Measurements from ENCODE around the gene FAHD2B.

DNA sequence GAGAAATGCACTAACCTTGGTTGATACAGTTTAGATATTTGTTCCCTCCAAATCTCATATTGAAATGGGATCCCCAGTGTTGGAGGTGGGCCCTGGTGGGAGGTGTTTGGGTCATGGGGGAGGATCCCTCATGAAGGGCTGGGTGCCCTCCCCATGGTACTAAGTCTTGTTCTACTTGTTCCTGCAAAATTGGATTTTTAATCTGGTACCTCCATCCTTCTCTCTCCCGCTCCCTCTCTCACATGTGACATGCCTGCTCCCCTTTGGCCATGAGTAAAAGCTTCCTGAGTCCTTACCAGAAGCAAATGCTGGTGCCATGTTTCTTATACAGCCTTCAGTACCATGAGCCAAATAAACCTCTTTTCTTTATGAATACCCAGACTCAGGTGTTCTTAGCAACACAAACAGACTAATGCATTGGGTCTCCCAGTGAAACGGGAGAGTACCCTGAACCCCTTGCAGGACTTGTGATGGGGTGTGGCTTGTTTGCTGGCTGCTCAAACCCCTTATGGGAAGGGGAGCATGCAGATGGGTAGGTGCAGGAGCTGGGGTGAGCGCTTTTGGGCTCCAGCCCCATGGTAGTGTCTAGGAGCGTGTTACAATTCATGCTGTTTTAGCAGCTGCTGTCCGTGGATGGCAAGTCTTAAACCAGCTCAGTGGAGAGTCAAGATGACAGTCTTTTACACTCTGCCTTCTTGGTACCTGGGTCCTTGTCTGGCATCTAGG is 27.2 kb downstream of the FAHD2B start:
- TF ChIP-seq EP300 (conservative IDR thresholded peaks at IDR 0.05; ENCODE audit: poor library complexity, severe bottlenecking) = no peak
- TF ChIP-seq, protein P1, sequence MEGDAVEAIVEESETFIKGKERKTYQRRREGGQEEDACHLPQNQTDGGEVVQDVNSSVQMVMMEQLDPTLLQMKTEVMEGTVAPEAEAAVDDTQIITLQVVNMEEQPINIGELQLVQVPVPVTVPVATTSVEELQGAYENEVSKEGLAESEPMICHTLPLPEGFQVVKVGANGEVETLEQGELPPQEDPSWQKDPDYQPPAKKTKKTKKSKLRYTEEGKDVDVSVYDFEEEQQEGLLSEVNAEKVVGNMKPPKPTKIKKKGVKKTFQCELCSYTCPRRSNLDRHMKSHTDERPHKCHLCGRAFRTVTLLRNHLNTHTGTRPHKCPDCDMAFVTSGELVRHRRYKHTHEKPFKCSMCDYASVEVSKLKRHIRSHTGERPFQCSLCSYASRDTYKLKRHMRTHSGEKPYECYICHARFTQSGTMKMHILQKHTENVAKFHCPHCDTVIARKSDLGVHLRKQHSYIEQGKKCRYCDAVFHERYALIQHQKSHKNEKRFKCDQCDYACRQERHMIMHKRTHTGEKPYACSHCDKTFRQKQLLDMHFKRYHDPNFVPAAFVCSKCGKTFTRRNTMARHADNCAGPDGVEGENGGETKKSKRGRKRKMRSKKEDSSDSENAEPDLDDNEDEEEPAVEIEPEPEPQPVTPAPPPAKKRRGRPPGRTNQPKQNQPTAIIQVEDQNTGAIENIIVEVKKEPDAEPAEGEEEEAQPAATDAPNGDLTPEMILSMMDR (IDR thresholded peaks at IDR 0.05; ENCODE audit: poor library complexity, severe bottlenecking) = no peak
- TF ChIP-seq RAD21 (conservative IDR thresholded peaks at IDR 0.05) = no peak
- no peak for TF ChIP-seq POLR2AphosphoS5 (IDR thresholded peaks at IDR 0.05)
- no peak for TF ChIP-seq TAF1 (IDR thresholded peaks at IDR 0.05; ENCODE audit: low read depth)
- no peak for TF ChIP-seq EZH2 (IDR thresholded peaks at IDR 0.05; ENCODE audit: borderline replicate concordance, insufficient read depth, low read length, poor library complexity, severe bottlenecking)
